A673 (cell line): Measurements from ENCODE around the gene HOXA6.

Experiments used
- EZH2 ChIP-seq: fragments of 200-600 bp; sonication (generic); IDR thresholded peaks from 2 replicates; pipeline ENCODE4 v1.6.1; 2017; ENCODE audit warnings: borderline replicate concordance, low read depth, mild to moderate bottlenecking, mixed read lengths, antibody characterized with exemption, low read length; ENCODE audit not compliant: poor library complexity, severe bottlenecking
- TF ChIP-seq, protein P1 (sequence below): fragments of 300-800, 200-600 bp; sonication (generic); conservative IDR thresholded peaks from 2 replicates; pipeline ENCODE4 v1.5.1; 2017; ENCODE audit warnings: low read depth, mild to moderate bottlenecking, antibody characterized with exemption, low read length, moderate library complexity, mixed read lengths

DNA sequence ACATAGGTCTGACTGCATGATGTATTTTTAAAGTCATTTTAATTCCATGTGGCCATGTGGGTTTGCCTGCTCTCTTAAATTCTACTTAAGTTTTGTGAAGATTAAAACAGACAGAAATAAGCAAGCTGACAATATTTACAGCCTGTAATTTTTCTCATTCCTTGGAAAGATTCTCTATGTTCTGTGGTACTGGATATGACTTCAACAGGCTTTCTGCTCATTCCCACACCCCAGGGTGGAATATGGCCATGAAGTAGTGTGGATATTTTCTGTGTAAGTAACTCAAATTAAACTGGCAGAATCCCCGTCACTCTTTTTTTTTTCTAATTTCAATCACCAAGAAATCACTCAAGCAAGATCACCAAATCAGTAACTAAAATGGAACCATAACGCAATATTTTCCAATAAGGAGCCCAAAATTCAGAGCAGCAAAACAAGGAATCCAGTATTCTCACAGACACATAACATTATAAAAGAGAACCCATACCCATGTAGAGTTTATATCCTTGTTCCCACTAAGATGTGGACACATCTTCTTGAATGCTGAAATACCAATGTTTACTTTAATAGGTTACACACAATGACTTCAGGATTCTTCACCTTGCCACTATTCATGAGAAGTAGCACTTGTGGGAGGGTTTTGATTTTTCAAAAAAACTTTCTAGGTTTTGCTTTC is 9.8 kb downstream of the HOXA6 start:
- TF ChIP-seq, protein P1, sequence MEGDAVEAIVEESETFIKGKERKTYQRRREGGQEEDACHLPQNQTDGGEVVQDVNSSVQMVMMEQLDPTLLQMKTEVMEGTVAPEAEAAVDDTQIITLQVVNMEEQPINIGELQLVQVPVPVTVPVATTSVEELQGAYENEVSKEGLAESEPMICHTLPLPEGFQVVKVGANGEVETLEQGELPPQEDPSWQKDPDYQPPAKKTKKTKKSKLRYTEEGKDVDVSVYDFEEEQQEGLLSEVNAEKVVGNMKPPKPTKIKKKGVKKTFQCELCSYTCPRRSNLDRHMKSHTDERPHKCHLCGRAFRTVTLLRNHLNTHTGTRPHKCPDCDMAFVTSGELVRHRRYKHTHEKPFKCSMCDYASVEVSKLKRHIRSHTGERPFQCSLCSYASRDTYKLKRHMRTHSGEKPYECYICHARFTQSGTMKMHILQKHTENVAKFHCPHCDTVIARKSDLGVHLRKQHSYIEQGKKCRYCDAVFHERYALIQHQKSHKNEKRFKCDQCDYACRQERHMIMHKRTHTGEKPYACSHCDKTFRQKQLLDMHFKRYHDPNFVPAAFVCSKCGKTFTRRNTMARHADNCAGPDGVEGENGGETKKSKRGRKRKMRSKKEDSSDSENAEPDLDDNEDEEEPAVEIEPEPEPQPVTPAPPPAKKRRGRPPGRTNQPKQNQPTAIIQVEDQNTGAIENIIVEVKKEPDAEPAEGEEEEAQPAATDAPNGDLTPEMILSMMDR = no peak
- no peak for TF ChIP-seq EZH2
